HepG2 (cell line): ENCODE data around the gene KCND2. TPM values are rescaled to one million over a fixed set of nuclear protein-coding genes. Genes with fewer than 3 reads are reported as not detected.

Source experiments
- ATAC-seq: fragments of 200-7000 bp; cut with Tn5 transposase; 3 replicates; pipeline ENCODE4 v1.9.1; 2020; ENCODE audit warnings: mild to moderate bottlenecking, moderate library complexity
- BruUV-seq: library from RNA; stranded (reverse); fragments of 400-500 nt; replicated peaks from 2 replicates; lab custom pipeline; 2021; lab: Mats Ljungman, UMichigan
- CTCF ChIA-PET: fragments of 300-600 bp; formaldehyde crosslinking; extraction: SDS; loops from one replicate; lab custom pipeline; 2021; ENCODE audit warnings: low total read pairs, inconsistent platforms, low intra/inter-chr PET ratio; lab: Yijun Ruan, JAX
- POLR2A ChIA-PET: fragments of 350-600 bp; sonication (Branson Sonifier 250); formaldehyde crosslinking; loops from one replicate; lab custom pipeline; 2020; ENCODE audit warnings: antibody characterized with exemption, inconsistent platforms; lab: Yijun Ruan, JAX
- DNase-seq: peaks from one replicate; pipeline ENCODE4 v3.0.0-alpha.2; 2015; ENCODE audit warnings: low spot score
- FAIRE-seq: peaks from 3 replicates; lab custom pipeline; 2011; peaks lifted over from hg19 to GRCh38; lab: Jason Lieb, UNC
- H2AFZ ChIP-seq: one replicate; pipeline ENCODE4 v1.6.1; 2011; ENCODE audit warnings: low read length, inconsistent platforms
- H3K27ac ChIP-seq: fragments of 300-600 bp; 3 replicates; pipeline ENCODE4 v1.8.0; 2011; ENCODE audit warnings: mixed run types, mild to moderate bottlenecking, mixed read lengths, low read length, inconsistent platforms; ENCODE audit not compliant: insufficient read depth; ENCODE audit errors: extremely low read length
- H3K27me3 ChIP-seq, 2 experiments: fragments of 200-600 bp in 1 of 2; 2 replicates in 1 of 2; 3 replicates in 1 of 2; pipeline versions ENCODE4 v1.6.0 to v1.8.0; 2011; ENCODE audit warnings: low read length in 2 of 2, mild to moderate bottlenecking in 2 of 2, moderate library complexity in 2 of 2, inconsistent platforms in 1 of 2; ENCODE audit not compliant: insufficient read depth in 2 of 2, control insufficient read depth in 1 of 2
- H3K36me3 ChIP-seq, 2 experiments: fragments of 200-600 bp in 1 of 2; replicated peaks in 1 of 2; 2 replicates in 1 of 2; 3 replicates in 1 of 2; pipeline versions ENCODE4 v1.5.1 to v1.8.0; 2011; ENCODE audit warnings: low read length in 2 of 2, inconsistent platforms in 1 of 2; ENCODE audit not compliant: insufficient read depth in 2 of 2, control insufficient read depth in 1 of 2
- H3K4me1 ChIP-seq: 2 replicates; pipeline ENCODE4 v1.5.1; 2012; ENCODE audit warnings: low read length, inconsistent platforms; ENCODE audit not compliant: insufficient read depth
- H3K4me2 ChIP-seq: 2 replicates; pipeline ENCODE4 v1.6.0; 2011; ENCODE audit warnings: low read depth, low read length, inconsistent platforms
- H3K4me3 ChIP-seq, 3 experiments: fragments of 200-600 bp in 1 of 3; sonication (generic), shearing (Covaris generic) in 1 of 3; replicated peaks in 1 of 3; 2 replicates each; pipeline ENCODE4 v1.5.1; 2011 to 2016; ENCODE audit warnings: low read length in 3 of 3, inconsistent platforms in 2 of 3, low read depth in 2 of 3, mild to moderate bottlenecking in 2 of 3, control low read depth in 1 of 3, mixed read lengths in 1 of 3; ENCODE audit not compliant: insufficient read depth in 1 of 3
- H3K79me2 ChIP-seq: one replicate; pipeline ENCODE4 v1.6.1; 2011; ENCODE audit warnings: low read length, inconsistent platforms; ENCODE audit not compliant: insufficient read depth
- H3K9ac ChIP-seq: 2 replicates; pipeline ENCODE4 v1.6.0; 2011; ENCODE audit warnings: mild to moderate bottlenecking, low read depth, low read length, inconsistent platforms; ENCODE audit not compliant: insufficient read depth
- H3K9me3 ChIP-seq: 2 replicates; pipeline ENCODE4 v1.5.1; 2012; ENCODE audit warnings: mild to moderate bottlenecking, low read length
- H4K20me1 ChIP-seq: 2 replicates; pipeline ENCODE4 v1.6.0; 2011; ENCODE audit warnings: inconsistent platforms, mild to moderate bottlenecking, low read length, moderate library complexity; ENCODE audit not compliant: insufficient read depth
- CBX2 ChIP-seq, 2 experiments: fragments of 200-600 bp in 1 of 2; sonication (generic); formaldehyde crosslinking in 1 of 2; IDR thresholded peaks; 2 replicates each; pipeline versions ENCODE4 v1.7.0 to v1.8.1; 2018 to 2022; ENCODE audit warnings: low read depth in 2 of 2, low read length in 1 of 2, mild to moderate bottlenecking in 1 of 2, missing genetic modification reagents in 1 of 2
- HOXA3 ChIP-seq: sonication (generic); formaldehyde crosslinking; IDR thresholded peaks from 2 replicates; pipeline ENCODE4 v1.5.0; 2020; ENCODE audit warnings: missing genetic modification reagents
- MIXL1 ChIP-seq: IDR thresholded peaks from 2 replicates; pipeline ENCODE4 v1.6.1; 2016
- PHB2 ChIP-seq: fragments of 450-650 bp; IDR thresholded peaks from 2 replicates; pipeline ENCODE4 v1.6.1; 2018; ENCODE audit not compliant: partially characterized antibody
- ZBTB3 ChIP-seq: sonication (generic); formaldehyde crosslinking; IDR thresholded peaks from 2 replicates; pipeline ENCODE4 v1.4.0; 2020; ENCODE audit warnings: low read depth, mild to moderate bottlenecking, moderate library complexity, missing genetic modification reagents, borderline replicate concordance
- ZGPAT ChIP-seq: IDR thresholded peaks from 2 replicates; pipeline ENCODE4 v1.6.1; 2016; ENCODE audit warnings: mild to moderate bottlenecking
- ZNF468 ChIP-seq: sonication (generic); formaldehyde crosslinking; IDR thresholded peaks from 2 replicates; pipeline ENCODE4 v1.8.0; 2022; ENCODE audit warnings: mild to moderate bottlenecking, moderate library complexity, missing genetic modification reagents
- WGBS: methylation state at CpG from one replicate; pipeline ENCODE4 v1.1.6; 2017; ENCODE audit warnings: low lambda C conversion rate; 5-methylcytosine and 5-hydroxymethylcytosine counted together
- in situ Hi-C: cut with HindIII; loops from 2 replicates; pipeline ENCODE4 v1.10.0; 2017; ENCODE audit warnings: low pct_unique_long_range_greater_than_20kb; ENCODE audit not compliant: extremely low pct_ligation_motif_present
- intact Hi-C: fragments of 100-400 bp; cut with micrococcal nuclease; formaldehyde crosslinking; loops from one replicate; pipeline ENCODE4 v1.10.0; 2022; ENCODE audit not compliant: unreplicated experiment
- polyA plus RNA-seq, 8 experiments: library from polyadenylated mRNA; depleted of rRNA in 3 of 8; stranded (reverse) in 7 of 8; unstranded in 1 of 8; fragments of >200 nt; fragmentation: Illumina TruSeq in 4 of 8; extraction: Trizol in 4 of 8; gene quantifications; 2 replicates each; pipeline versions ENCODE4 v1.2.1 to v1.2.3, GENCODE V29; 2011 to 2016; ENCODE audit warnings: low read depth in 4 of 8, missing spikeins in 1 of 8, mixed read lengths in 1 of 8; ENCODE audit not compliant: insufficient read depth in 1 of 8
- total RNA-seq, 5 experiments: library from RNA; depleted of rRNA; stranded (reverse); fragments of >200 nt; fragmentation: Illumina TruSeq; extraction: Trizol; gene quantifications; 2 replicates each; pipeline ENCODE4 v1.2.3, GENCODE V29; 2016; ENCODE audit warnings: low read depth in 1 of 5
- TF ChIP-seq, protein P1 (sequence below): sonication (generic); formaldehyde crosslinking; IDR thresholded peaks from 2 replicates; pipeline ENCODE4 v1.4.0; 2020; ENCODE audit warnings: low read depth, mild to moderate bottlenecking, missing genetic modification reagents
- TF ChIP-seq, protein P2 (sequence below): IDR thresholded peaks from 2 replicates; pipeline ENCODE4 v1.6.1; 2018; ENCODE audit warnings: missing genetic modification reagents, mild to moderate bottlenecking, missing compliant biosample characterization

The KCND2 gene
- total and polyA plus RNA-seq, 2 of the 13 experiments (the other 11 are each of a cell fraction or from before 2014, with no cell fraction given): not detected

DNA sequence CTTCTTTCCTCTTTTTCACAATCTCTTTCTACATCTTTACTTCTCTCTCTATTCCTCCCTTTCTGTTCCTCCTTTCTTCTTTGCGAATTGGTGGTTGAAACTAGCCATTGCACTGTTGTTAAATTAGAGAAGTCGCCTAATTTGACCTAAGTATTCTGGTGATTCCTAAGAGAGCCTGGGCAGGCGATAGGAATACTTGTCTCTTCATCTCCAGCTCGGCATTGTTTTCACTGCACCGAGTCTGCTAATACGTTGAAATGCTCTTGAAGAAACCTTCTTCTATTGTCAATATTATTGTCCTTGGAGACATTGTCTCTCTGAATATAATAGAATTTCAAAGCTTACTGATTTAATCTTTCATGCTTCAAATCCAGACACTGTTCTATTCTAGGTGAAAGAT is 31.7 kb downstream of the KCND2 start:
- Histone ChIP-seq H4K20me1 (no peaks in the 10 kb centered on the region), H3K4me2 (no peak overlapping the region), H3K4me1 (no peaks in the 10 kb centered on the region), H3K27me3 (no peaks in the 10 kb centered on the region; a peak in 1 of 5 replicates), H3K27ac (no peak overlapping the region), H3K79me2 (no peaks in the 10 kb centered on the region), H3K9me3 (no peaks in the 10 kb centered on the region), H2AFZ (no peak overlapping the region), H3K36me3 (no peaks in the 10 kb centered on the region), H3K4me3 (no peak overlapping the region), H3K9ac (no peak overlapping the region)
- BruUV-seq: no TSS peak
- POLR2A ChIA-PET: no interaction called here
- no peak for FAIRE-seq
- CTCF ChIA-PET: no interaction called here
- ATAC-seq: no peak
- TF ChIP-seq, protein P1, sequence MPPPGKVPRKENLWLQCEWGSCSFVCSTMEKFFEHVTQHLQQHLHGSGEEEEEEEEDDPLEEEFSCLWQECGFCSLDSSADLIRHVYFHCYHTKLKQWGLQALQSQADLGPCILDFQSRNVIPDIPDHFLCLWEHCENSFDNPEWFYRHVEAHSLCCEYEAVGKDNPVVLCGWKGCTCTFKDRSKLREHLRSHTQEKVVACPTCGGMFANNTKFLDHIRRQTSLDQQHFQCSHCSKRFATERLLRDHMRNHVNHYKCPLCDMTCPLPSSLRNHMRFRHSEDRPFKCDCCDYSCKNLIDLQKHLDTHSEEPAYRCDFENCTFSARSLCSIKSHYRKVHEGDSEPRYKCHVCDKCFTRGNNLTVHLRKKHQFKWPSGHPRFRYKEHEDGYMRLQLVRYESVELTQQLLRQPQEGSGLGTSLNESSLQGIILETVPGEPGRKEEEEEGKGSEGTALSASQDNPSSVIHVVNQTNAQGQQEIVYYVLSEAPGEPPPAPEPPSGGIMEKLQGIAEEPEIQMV (CRISPR knock-in tag): no peak
- TF ChIP-seq ZNF468 (CRISPR knock-in tag) (no peak), HOXA3 (CRISPR knock-in tag) (no peak), PHB2 (no peak), CBX2 (IDR thresholded peaks at IDR 0.05; ENCODE audit: low read depth, low read length) (no peak), CBX2 (CRISPR knock-in tag; IDR thresholded peaks at IDR 0.05; ENCODE audit: low read depth) (no peak), ZGPAT (CRISPR knock-in tag) (no peak), ZBTB3 (no peak), MIXL1 (CRISPR knock-in tag) (no peak)
- TF ChIP-seq, protein P2, sequence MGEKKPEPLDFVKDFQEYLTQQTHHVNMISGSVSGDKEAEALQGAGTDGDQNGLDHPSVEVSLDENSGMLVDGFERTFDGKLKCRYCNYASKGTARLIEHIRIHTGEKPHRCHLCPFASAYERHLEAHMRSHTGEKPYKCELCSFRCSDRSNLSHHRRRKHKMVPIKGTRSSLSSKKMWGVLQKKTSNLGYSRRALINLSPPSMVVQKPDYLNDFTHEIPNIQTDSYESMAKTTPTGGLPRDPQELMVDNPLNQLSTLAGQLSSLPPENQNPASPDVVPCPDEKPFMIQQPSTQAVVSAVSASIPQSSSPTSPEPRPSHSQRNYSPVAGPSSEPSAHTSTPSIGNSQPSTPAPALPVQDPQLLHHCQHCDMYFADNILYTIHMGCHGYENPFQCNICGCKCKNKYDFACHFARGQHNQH (CRISPR knock-in tag): no peak
- WGBS: 2% methylated on average over 6 of the region's 6 CpGs
- no peak for DNase-seq
- in situ Hi-C loops: no loop called here
- intact Hi-C loops: no loop called here
